Measurements from ENCODE around the gene DBNDD1. TPM values are rescaled to one million over a fixed set of nuclear protein-coding genes. Genes with fewer than 3 reads are reported as not detected.

DBNDD1 gene
- total RNA-seq, 4 donors from 2014 or later, result 1.4 to 5.0 (median 3.5) TPM; not detected in 1

DNA sequence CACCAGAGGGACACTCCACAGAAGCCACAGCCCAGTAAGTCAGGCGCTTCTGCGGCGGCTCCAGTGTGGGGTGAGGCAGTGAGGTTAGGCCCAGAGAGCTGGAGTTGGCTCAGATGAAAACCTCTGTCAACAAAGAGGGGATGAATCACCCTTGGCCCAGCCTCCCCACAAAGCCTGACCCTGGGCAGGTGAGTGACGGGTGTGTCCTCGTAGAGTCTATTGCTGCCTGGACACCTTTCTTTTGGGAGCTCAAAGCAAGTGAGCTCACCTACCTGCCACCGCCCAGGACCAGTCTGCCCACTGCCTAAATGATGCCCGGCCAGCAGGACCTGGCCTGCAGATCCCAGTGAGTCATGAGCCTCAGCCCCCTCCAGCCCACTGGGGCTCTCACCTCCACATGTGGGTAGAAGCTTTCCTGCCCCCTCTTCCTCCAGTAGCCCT, 24.9 kb upstream of the DBNDD1 start:
- DNase-seq (ENCODE audit: low spot score) (no peak), ATAC-seq (ENCODE audit: low FRiP score) (no peak)
- TF ChIP-seq, protein P1, sequence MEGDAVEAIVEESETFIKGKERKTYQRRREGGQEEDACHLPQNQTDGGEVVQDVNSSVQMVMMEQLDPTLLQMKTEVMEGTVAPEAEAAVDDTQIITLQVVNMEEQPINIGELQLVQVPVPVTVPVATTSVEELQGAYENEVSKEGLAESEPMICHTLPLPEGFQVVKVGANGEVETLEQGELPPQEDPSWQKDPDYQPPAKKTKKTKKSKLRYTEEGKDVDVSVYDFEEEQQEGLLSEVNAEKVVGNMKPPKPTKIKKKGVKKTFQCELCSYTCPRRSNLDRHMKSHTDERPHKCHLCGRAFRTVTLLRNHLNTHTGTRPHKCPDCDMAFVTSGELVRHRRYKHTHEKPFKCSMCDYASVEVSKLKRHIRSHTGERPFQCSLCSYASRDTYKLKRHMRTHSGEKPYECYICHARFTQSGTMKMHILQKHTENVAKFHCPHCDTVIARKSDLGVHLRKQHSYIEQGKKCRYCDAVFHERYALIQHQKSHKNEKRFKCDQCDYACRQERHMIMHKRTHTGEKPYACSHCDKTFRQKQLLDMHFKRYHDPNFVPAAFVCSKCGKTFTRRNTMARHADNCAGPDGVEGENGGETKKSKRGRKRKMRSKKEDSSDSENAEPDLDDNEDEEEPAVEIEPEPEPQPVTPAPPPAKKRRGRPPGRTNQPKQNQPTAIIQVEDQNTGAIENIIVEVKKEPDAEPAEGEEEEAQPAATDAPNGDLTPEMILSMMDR (IDR thresholded peaks at IDR 0.05), result no peak

DNA sequence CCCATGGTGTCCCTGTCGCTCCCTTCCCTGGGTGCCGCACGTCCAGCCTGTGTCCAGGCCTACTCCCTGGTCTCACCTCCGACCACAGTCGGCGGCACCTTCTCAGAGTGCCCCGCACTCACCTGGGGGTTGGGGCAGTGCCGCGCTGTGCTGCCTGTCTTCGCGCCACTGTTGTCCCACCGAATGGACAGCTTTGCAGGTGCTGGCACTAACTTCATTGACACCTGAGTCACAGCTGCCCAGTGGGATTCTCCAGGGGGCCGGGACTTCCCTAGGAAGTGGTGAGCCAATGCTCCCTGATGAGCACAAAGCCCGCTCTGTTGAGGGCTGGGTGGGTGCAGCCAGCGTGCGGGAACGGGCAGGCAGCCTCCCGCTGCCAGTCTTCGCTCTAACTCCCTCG, 24.3 kb upstream of the DBNDD1 start:
- ATAC-seq (ENCODE audit: low FRiP score), result no peak
- DNase-seq (ENCODE audit: low spot score), result no peak
- TF ChIP-seq, protein P1 (IDR thresholded peaks at IDR 0.05), result no peak

DNA sequence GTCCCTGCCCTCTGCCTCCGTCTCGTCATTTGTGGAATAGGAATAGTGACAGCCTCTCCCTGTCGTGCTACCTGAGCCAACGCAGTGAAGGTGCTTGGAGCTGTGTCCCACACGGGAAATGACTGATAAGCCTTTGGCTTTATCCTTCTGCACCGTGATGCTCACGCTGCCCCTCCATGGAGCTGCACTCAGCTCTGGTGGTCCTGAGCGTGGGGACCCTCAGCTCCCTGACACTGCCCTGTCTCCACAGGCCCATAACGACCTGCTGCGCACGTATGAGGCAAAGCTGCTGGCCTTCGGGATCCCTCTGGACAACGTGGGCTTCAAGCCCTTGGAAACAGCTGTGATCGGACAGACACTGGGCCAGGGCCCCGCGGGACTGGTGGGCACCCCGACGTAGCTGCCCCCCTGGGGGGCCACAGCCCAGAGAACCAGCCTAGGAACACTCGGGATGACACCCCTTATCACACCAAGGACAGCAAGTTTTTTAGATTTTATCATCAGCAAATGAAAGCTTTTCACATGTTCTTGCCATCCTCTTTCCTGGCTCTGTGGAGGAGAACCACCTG, 23.8 kb upstream of the DBNDD1 start:
- no peak for ATAC-seq (ENCODE audit: low FRiP score)

DNA sequence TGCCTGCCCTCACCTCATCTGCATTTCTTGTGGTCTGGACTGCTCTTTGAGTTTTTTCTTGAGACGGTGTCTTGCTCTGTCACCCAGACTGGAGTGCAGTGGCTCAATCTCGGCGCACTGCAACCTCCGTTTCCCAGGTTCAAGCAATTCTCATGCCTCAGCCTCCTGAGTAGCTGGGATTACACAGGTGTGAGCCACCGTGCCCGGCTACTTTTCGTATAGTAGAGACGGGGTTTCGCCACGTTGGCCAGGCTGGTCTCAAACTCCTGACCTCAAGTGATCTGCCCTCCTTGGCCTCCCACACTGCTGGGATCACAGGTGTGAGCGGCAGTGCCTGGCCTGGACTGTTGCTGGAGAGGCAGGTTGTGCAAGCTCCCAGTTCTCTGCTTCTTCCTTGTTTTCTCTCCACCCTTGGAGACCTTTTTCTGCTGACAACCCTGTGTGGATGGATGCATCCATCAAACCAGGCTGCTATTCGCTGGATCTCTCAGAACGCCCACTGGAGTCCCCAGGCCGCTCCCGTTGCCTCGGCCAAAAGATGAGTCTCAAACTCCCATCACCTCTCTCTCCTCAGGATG, 22.7 kb upstream of the DBNDD1 start:
- ATAC-seq (ENCODE audit: low FRiP score), result no peak
- TF ChIP-seq, protein P1 (IDR thresholded peaks at IDR 0.05), result no peak

More for the DNA sequence above, 23.8 kb upstream of the DBNDD1 start:
- no peak for DNase-seq (ENCODE audit: low spot score)
- TF ChIP-seq, protein P1 (IDR thresholded peaks at IDR 0.05), result no peak

DNA sequence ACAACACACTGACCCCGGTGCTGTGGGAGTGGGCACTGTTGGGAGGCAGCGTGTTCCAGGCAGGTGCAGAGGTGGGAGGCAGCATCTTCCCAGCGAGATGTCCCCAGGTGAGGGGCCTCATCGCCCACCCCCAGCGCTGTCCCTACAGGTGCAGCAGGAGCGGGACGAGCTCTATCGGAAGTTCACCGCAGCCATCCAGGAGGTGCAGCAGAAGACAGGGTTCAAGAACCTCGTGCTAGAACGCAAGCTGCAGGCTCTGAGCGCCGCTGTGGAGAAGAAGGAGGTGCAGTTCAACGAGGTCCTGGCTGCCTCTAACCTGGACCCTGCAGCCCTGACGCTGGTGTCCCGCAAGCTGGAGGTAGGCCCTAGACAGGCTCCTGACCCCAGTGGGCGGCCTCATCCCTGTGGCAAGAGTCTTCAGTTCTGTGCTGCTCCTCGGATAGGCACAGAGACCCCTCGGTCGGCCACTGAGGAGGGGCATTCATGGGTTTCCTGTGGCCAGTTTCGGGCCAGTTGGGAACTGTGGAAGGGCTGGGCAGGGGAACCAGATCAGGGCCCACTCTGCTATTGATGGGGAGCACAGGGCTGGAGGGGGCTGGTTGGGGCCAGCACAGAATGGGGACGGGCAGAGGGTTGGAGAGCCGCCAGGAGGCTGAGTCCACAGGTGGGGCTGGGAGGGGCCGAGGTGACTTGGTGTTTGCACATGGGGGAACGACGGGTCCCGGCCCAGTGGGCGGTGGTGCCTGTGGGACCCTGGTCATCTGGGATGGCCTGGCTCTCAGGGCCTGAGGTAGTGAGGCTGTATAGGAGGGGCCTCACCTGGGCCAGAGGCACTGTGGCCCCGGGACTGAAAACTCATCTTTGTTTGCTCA, 21.1 kb upstream of the DBNDD1 start:
- no peak for DNase-seq (ENCODE audit: low spot score)
- TF ChIP-seq, protein P1 (IDR thresholded peaks at IDR 0.05), result no peak

More for the DNA sequence above, 22.7 kb upstream of the DBNDD1 start:
- DNase-seq (ENCODE audit: low spot score), result no peak

DNA sequence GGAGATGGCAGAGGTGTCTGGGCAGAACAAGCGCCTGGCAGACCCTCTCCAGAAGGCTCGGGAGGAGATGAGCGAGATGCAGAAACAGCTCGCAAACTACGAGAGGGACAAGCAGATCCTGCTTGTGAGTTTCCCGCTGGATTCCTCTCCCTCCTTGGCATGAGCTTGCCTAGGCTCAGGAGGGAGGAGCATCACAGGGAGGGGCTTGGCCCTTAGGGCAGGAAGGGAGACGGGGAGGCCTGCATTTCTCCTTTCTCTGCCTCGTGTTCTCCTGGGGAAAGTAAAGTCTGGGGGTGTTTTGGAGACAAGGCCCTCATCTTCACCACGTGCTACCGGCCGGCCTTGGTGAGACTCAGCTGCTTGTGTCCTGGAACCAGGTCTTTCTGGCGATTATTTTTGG, 18.0 kb upstream of the DBNDD1 start:
- ATAC-seq (ENCODE audit: low FRiP score), result no peak
- DNase-seq (ENCODE audit: low spot score), result no peak
- TF ChIP-seq, protein P1 (IDR thresholded peaks at IDR 0.05), result no peak

More for the DNA sequence above, 21.1 kb upstream of the DBNDD1 start:
- no peak for ATAC-seq (ENCODE audit: low FRiP score)

Data from omental fat pad (tissue), 4 donors.